Measurements from ENCODE around the gene EPB41.
"Not testable (repeated sequence)": the region's sequence is repeated elsewhere in the genome, so short reads cannot be mapped to it uniquely, and the experiment has no call there.

The EPB41 gene

DNA sequence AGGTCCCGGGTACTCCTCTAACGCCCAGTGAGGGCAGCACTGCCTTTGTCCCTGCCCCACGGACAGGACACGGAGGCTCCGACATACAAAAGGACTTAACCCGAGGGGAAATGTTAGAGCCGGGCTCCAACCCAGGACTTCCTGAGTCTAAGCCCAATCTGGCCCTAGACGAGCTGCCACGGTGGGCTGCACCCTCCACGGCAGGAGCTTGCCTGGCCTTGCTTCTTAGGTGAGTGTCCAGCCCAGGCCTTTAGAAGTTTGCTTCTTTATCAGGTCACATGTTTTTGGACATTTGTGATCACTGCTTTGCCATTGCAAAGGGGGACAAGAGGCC, 220.3 kb downstream of the EPB41 start:
- no peak for TF ChIP-seq ZNF274 (IDR thresholded peaks at IDR 0.05; ENCODE audit: low read depth, low read length)
- no peak overlapping the region for H3K4me3 ChIP-seq (ENCODE audit: low read length)

DNA sequence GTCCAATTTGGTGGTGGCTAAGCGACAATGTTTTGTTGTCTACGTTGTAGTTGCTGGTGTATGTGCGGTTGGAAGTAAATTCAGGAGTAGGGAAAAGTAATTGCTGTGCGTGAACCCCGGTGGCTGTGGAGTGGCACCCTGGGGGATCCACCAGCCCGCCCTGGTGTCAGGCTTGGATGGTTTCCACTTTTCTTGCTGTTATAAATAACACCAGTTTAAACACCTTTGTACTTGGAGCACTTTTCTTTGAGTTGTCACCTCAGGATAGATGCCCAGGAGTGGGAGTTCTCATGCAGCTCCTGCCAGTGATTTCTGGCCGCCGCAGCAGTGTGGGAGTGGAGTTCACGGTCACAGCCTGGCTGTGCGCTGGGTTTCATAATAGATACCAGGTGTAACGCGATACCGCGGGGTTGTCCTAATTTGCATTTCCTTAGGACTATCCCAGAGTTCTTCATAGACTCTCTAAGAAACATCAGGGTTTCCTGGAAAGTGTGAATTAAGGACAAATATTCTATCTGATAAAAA, 222.1 kb downstream of the EPB41 start:
- H3K4me3 ChIP-seq (ENCODE audit: low read length), result no peak overlapping the region
- no peak for TF ChIP-seq ZNF274 (IDR thresholded peaks at IDR 0.05; ENCODE audit: low read depth, low read length)

DNA sequence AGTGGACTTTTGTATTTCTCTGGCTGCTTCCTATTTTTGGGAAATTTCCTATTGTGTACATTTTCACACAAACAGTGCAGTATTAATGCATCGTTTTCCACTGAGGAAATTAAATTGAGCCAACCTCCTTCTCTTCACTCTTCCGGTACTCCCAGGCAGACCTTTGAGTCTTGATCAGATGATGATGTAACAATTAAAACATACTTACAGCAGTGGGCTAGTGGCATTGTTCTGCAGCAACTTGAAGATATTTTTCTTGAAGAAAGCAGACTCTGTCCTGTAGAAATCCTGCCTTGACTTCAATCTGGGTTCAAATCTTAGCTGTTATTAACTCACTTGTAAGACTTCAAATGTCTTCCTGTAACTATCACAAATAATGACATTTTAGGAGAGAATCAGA, 228.3 kb downstream of the EPB41 start:
- H3K4me3 ChIP-seq (ENCODE audit: low read length), result no peak overlapping the region
- TF ChIP-seq ZNF274 (IDR thresholded peaks at IDR 0.05; ENCODE audit: low read depth, low read length), result no peak

DNA sequence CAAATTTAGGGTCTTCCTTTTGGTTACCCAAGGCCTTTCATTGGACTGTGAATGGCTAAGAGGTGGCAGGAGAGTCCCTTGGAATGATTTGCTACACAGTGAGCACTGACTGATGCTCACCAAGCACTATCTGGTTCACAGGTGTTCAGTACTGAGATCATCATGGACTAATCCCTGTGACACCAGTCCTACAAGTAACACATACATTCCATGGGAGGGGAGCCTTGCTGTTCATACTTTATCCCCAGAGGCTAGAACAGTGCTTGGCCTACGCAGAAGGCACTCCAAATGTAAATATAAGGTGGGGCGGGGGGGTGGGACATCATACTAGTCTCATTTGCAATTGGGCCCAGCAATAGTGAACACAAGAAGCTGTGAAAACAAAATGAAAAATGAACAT, 229.8 kb downstream of the EPB41 start:
- H3K4me3 ChIP-seq (ENCODE audit: low read length), result no peak overlapping the region
- TF ChIP-seq ZNF274 (IDR thresholded peaks at IDR 0.05; ENCODE audit: low read depth, low read length), result no peak

DNA sequence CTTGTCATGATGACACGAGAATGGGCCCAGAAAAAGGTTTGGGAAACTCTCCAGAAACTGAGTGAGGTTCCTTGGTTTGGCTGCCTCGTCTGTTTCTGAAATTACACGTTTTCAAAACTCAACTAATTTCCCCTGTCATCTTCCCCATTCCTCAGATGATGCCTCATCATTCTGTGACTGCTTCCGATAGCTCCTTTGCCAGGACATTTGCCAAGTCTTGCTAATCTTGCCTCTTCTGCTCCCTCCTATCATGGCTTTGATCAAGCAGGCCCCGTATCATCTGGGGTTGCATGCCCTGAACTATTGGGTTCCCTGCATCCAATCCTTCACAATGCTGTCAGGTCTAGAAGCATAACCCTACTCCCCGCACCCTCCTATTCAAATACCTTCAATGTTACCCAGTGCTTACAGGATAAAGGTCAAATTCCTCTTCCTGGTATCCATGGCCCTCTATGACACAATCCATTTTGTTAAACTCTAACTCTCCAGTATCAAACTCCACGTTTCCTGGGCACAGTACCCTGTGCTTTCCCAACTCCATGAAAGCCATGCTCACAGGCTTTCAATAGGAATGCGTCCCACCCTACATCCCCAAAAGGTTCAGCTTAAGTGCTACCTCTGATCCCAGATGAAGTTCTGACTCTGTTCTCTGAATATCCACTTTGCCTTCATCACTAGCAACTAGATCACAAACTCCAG, 231.5 kb downstream of the EPB41 start:
- no peak overlapping the region for H3K4me3 ChIP-seq (ENCODE audit: low read length)
- no peak for TF ChIP-seq ZNF274 (IDR thresholded peaks at IDR 0.05; ENCODE audit: low read depth, low read length)

DNA sequence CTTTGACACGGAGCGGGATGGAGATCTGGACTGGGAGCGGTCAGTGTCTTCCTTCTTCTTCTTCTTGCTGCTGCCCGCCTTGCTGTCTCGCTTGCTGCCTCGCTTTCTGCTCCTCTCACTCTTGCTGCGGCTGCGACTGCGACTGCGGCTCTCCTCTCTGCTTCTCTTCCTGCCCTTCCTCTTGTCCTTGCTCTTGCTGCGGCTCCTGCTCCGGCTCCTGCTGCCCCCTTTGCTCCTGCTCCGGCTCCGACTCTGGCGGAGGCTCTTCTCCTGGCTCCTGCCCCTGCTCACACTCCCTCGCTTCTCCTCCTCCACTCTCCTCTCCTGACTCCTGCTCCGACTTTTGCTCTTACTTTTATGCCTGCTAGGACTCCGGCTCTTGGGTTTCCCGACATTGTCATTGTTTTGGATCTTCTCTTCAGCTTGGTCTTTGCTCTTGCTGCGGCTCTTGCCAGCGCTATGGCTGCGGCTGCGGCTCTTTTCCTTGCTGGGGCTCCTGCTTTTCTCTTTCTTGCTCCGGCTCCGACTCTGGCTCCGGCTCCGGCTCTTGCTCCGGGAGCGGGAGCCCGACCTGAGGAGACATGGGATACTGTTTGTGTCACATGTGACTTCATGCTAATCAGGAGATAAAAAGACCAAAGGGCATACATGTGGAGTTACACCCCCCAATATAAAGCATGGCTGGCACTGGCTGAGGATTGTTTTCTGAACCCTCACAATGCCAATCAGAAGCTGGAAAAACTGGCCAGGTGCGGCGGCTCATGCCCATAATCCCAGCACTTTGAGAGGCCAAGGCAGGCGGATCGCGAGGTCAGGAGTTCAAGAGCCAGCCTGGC, 234.5 kb downstream of the EPB41 start:
- no peak for TF ChIP-seq ZNF274 (IDR thresholded peaks at IDR 0.05; ENCODE audit: low read depth, low read length)
- H3K4me3 ChIP-seq (ENCODE audit: low read length), result no peak overlapping the region

DNA sequence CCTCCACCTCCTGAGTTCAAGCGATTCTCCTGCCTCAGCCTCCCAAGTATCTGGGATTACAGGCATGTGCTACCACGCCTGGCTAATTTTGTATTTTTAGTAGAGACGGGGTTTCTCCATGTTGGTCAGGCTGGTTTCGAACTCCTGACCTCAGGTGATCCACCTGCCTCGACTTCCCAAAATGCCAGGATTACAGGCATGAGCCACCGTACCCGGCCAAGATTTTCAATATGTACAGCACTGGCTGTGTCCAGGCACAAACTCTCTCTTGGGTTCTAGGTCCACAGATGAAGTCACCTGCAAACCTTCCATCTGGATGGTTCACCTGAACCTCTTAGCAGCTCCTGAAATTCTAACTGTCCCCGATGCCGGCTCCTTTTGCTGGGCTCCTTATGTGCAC, 236.0 kb downstream of the EPB41 start:
- not testable (repeated sequence) for H3K4me3 ChIP-seq (ENCODE audit: low read length)

DNA sequence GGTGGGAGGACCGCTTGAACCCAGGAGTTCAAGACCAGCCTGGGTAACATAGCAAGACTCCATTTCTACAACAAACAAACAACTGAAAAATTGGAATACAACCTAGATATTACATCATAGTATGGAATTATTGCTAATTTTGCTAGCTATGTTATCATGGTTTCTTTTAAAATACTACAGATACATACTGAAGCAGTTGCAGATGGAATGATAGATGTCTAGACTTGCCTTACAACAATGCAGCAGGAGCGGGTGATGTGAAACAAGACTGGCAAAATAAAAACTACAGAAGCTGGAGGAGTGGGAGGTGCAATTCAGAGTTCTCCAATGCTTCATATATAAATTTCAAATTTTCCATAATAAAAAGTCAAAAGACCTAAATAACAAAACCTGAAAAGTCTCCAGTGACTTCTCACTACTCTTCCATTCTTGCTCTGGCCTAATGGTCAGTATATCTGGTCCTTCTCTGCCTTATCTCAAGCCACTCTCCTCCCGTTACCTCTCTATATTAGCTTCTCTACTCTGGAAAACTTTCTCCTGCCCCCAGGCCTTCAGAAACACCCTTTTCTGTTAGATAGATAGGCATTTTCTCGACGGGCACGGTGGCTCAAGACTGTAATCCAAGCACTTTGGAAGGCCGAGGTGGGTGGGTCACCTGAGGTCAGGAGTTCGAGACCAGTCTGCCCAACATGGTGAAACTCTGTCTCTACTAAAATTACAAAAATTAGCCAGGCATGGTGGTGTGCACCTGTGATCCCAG, 237.9 kb downstream of the EPB41 start:
- no peak for TF ChIP-seq ZNF274 (IDR thresholded peaks at IDR 0.05; ENCODE audit: low read depth, low read length)
- no peak overlapping the region for H3K4me3 ChIP-seq (ENCODE audit: low read length)

DNA sequence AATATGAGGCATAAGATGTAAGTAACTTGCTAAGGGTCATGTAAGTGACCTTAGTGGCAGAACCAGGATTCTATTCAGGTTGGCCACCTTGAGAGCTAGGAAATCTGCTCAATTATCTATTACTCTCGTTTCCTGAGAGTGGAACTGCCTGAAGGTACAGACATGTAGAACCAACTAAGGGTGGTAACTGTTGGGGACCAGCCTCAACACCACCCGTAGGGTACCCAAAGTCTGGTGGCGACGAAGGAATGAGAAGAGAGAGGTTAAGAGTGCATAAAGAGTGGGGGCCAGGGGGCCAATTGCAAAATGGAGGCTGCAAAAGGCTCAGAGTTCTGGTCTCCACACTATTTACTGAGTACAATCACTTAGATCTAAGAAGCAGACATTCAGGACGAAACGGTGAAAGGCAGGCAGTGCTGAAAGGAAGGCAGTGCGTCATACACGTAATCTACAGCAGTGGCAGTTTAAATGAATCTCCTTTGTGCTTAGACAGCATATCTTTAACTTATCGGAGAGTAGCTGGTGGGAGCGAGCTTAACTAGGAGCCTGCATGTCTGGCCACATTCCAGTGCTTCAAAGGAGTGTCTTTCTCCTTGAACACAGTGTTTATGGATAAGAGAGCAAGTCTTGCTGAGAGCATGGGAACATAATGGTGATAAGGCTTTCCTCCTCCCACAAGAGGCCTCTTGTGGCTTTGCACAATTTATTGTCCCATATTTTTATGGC, 242.3 kb downstream of the EPB41 start:
- TF ChIP-seq ZNF274 (IDR thresholded peaks at IDR 0.05; ENCODE audit: low read depth, low read length), result no peak
- H3K4me3 ChIP-seq (ENCODE audit: low read length), result no peak overlapping the region

DNA sequence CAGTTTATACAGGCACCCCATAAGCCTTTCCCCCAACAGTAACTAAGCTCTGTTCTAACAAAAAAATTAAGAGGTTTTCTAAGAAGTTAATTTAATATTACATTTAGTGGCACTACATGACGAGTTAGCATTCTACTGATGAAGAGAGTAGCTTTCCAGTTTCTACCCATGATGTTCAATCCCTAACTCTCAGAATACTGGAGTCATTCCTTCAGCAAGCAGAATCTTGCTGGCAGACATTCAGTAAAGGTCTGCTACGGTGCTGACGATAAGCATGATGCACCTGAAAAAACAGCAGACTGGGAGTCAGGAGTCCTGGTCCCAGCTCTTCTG, 242.9 kb downstream of the EPB41 start:
- no peak for TF ChIP-seq ZNF274 (IDR thresholded peaks at IDR 0.05; ENCODE audit: low read depth, low read length)

DNA sequence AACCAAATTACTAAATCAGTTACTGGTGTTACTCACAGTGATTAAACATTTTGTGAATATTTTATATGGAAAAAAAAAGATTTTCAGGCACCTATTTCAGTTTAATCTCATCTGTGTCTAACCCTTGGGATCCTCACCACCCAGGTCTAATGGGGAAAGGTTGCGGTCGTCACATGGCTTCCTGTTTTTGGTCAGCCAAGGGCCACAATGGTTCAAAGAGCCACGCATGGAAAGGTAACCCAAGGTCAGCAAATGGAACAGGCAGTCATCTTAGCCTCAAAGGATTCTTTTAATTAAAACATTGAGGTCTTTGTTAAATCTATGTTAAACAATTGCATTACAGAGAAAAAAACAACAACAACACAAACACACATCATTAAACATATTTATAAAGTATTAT, 245.4 kb downstream of the EPB41 start:
- H3K4me3 ChIP-seq (ENCODE audit: low read length), result no peak overlapping the region
- TF ChIP-seq ZNF274 (IDR thresholded peaks at IDR 0.05; ENCODE audit: low read depth, low read length), result no peak

More for the DNA sequence above, 242.9 kb downstream of the EPB41 start:
- H3K4me3 ChIP-seq (ENCODE audit: low read length), result no peak overlapping the region

DNA sequence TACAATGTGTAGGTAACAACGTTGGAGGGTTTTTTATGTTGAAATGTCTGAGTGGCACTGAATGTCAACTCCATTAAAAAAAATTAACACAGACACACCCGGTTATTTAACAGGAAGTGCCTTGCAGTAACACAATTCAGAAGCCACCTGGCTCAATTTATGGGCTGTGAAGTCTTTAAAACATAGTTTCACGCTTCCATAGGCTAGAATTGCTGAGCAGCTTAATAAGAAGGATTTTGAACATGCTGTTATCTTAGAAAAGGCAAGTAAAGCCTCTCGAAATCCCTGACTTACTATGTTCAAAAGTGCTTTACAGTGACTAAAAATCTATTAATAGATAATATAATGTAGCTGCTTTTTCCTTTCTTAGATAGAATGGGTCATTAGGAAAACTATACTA, 247.7 kb downstream of the EPB41 start:
- no peak for TF ChIP-seq ZNF274 (IDR thresholded peaks at IDR 0.05; ENCODE audit: low read depth, low read length)

DNA sequence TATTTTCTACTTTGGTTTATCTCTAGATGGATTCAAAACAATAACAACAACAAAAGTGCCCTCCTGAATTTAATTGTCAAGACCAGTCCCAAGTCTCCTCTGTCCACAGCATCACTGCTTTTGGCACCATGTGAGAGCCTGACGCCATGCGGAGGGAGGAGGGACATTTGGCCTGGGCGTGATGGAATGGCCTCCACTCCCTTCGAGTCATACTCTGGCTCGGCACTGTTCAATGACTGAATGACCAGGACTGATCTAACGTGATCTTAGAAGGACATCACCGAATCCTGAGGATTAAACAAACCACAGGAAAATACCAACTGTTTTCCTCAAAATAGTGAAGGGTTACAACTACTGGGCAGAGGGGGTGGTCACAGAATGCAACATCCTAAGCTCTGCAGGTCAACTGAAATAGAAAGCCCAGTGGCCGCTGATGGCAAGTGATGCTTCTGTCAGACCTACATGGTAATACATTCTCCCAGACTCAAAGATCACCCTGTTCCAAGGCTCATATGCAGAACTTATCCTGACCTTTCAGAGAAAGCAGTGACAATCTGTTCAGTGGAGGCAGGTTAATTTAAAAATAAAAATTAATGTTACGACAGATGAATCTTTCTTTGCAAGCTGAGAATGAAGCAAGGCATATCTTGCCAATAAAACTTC, 248.2 kb downstream of the EPB41 start:
- H3K4me3 ChIP-seq (ENCODE audit: low read length), result no peak overlapping the region
- no peak for TF ChIP-seq ZNF274 (IDR thresholded peaks at IDR 0.05; ENCODE audit: low read depth, low read length)

More for the DNA sequence above, 247.7 kb downstream of the EPB41 start:
- no peak overlapping the region for H3K4me3 ChIP-seq (ENCODE audit: low read length)

DNA sequence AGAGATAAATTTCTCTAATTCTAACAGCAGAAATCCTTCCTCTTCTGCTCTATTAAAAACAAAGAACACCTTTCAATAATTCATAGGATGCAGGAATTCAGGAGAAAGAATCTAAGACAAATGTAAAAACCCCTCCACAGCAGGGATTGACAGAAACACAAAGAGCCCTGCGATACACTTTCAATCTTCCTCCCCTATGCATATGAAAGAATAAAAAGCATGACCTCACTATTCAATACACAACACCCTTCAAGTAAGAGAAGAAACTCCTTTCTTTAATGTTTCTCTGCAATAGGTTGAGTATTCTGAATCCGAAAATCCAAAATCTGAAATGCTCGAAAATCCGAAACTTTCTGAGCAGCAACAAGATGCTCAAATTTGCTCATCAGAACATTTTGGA, 250.2 kb downstream of the EPB41 start:
- no peak for TF ChIP-seq ZNF274 (IDR thresholded peaks at IDR 0.05; ENCODE audit: low read depth, low read length)
- H3K4me3 ChIP-seq (ENCODE audit: low read length), result no peak overlapping the region

Measured in GM08714 (cell line).